Activated T-cell treated with anti-CD3 and anti-CD28 coated beads for 48 hours (primary cell): ENCODE results near the gene VASH1.
"Not testable (repeated sequence)": the region's sequence is repeated elsewhere in the genome, so short reads cannot be mapped to it uniquely, and the experiment has no call there.

Source experiments
- DNase-seq: peaks from one replicate; pipeline ENCODE4 v3.0.0-alpha.2; 2020; ENCODE audit warnings: low read depth

VASH1 gene

GRCh38 chr14:76761136-76761959 lies at the start of gene VASH1:
Gene VASH1, plus strand, starts transcription at chr14:76761468. Its CDS starts 1,354 bp downstream, at chr14:76762822.
- DNase-seq: peak; percentile 66

- DNase-seq: no peak
These were observed 48.1 kb upstream of the VASH1 start for GRCh38 chr14:76713121-76713520.

GRCh38 chr14:76714470-76714869 lies 46.8 kb upstream of the VASH1 start:
- no peak for DNase-seq

- no peak for DNase-seq
These were observed 46.2 kb upstream of the VASH1 start for GRCh38 chr14:76715101-76715500.

- DNase-seq: no peak
These were observed 45.7 kb upstream of the VASH1 start for GRCh38 chr14:76715511-76716081.

GRCh38 chr14:76716285-76716684 lies 45.0 kb upstream of the VASH1 start:
- no peak for DNase-seq

- no peak for DNase-seq
These were observed 43.6 kb upstream of the VASH1 start for GRCh38 chr14:76717508-76718290.

- DNase-seq: no peak
These were observed 42.8 kb upstream of the VASH1 start for GRCh38 chr14:76718306-76719040.

GRCh38 chr14:76719666-76720065 lies 41.6 kb upstream of the VASH1 start:
- DNase-seq: no peak

GRCh38 chr14:76720382-76720813 lies 40.9 kb upstream of the VASH1 start:
- no peak for DNase-seq

GRCh38 chr14:76721506-76721905 lies 39.8 kb upstream of the VASH1 start:
- not testable (repeated sequence) for DNase-seq

GRCh38 chr14:76724651-76725550 lies 36.4 kb upstream of the VASH1 start:
- DNase-seq: no peak

- no peak for DNase-seq
These were observed 34.7 kb upstream of the VASH1 start for GRCh38 chr14:76726551-76726970.

- no peak for DNase-seq
These were observed 33.9 kb upstream of the VASH1 start for GRCh38 chr14:76727384-76727783.

GRCh38 chr14:76727901-76728300 lies 33.4 kb upstream of the VASH1 start:
- DNase-seq: no peak

- no peak for DNase-seq
These were observed 32.0 kb upstream of the VASH1 start for GRCh38 chr14:76729258-76729657.

- DNase-seq: no peak
These were observed 31.2 kb upstream of the VASH1 start for GRCh38 chr14:76729953-76730505.

- DNase-seq: not testable (repeated sequence)
These were observed 26.8 kb upstream of the VASH1 start for GRCh38 chr14:76734501-76734900.

- no peak for DNase-seq
These were observed 24.8 kb upstream of the VASH1 start for GRCh38 chr14:76736514-76736913.

- no peak for DNase-seq
These were observed 20.2 kb upstream of the VASH1 start for GRCh38 chr14:76741074-76741473.

- no peak for DNase-seq
These were observed 19.1 kb upstream of the VASH1 start for GRCh38 chr14:76742185-76742584.
